Myocyte (in vitro differentiated cells): ENCODE measurements around the gene GAB2. TPM values are rescaled to one million over a fixed set of nuclear protein-coding genes. Genes with fewer than 3 reads are reported as not detected.
"Not testable (repeated sequence)": the region's sequence is repeated elsewhere in the genome, so short reads cannot be mapped to it uniquely, and the experiment has no call there.

ENCODE experiments used
- DNase-seq: peaks from one replicate; pipeline ENCODE4 v3.0.0-alpha.2; 2012; ENCODE audit warnings: low read depth
- total RNA-seq: library from RNA; depleted of rRNA; stranded (reverse); fragments of >200 nt; gene quantifications from 2 replicates; pipeline ENCODE4 v1.2.3, GENCODE V29; 2014

The GAB2 gene
- total RNA-seq, 1 donor from 2014 or later, result 38.0 TPM

GRCh38 chr11:78314762-78315161 is 102.9 kb downstream of the GAB2 start:
- no peak for DNase-seq

- DNase-seq, result no peak
Observed at GRCh38 chr11:78313898-78314297, 103.7 kb downstream of the GAB2 start.

- peak; percentile 73 for DNase-seq
Observed at GRCh38 chr11:78313181-78313795, 104.3 kb downstream of the GAB2 start.

GRCh38 chr11:78312712-78313111 is 104.9 kb downstream of the GAB2 start:
- DNase-seq, result no peak

GRCh38 chr11:78311702-78312371 is 105.8 kb downstream of the GAB2 start:
- no peak for DNase-seq

- DNase-seq, result peak; percentile 82
Observed at GRCh38 chr11:78310500-78310909, 107.1 kb downstream of the GAB2 start.

GRCh38 chr11:78304201-78304600 is 113.4 kb downstream of the GAB2 start:
- no peak for DNase-seq

- DNase-seq, result no peak
Observed at GRCh38 chr11:78300108-78300839, 117.3 kb downstream of the GAB2 start.

GRCh38 chr11:78299000-78299710 is 118.5 kb downstream of the GAB2 start:
- DNase-seq, result no peak

- DNase-seq, result no peak
Observed at GRCh38 chr11:78298291-78298771, 119.3 kb downstream of the GAB2 start.

GRCh38 chr11:78295991-78296930 is 121.4 kb downstream of the GAB2 start:
- peak; percentile 66 for DNase-seq

- DNase-seq, result no peak
Observed at GRCh38 chr11:78295347-78295746, 122.3 kb downstream of the GAB2 start.

GRCh38 chr11:78294100-78294499 is 123.5 kb downstream of the GAB2 start:
- DNase-seq, result not testable (repeated sequence)

GRCh38 chr11:78293536-78293935 is 124.1 kb downstream of the GAB2 start:
- DNase-seq, result no peak

GRCh38 chr11:78292109-78292803 is 125.4 kb downstream of the GAB2 start:
- no peak for DNase-seq

GRCh38 chr11:78291503-78292108 is 126.0 kb downstream of the GAB2 start:
- DNase-seq, result no peak

GRCh38 chr11:78290293-78291176 is 127.1 kb downstream of the GAB2 start:
- peak; percentile 11 for DNase-seq

GRCh38 chr11:78289552-78290292 is 127.9 kb downstream of the GAB2 start:
- no peak for DNase-seq
